HEK293 (cell line): ENCODE data around the gene ZDHHC17.

Source experiments
- CTCF ChIA-PET: fragments of 350-600 bp; formaldehyde crosslinking; extraction: SDS; loops from one replicate; lab custom pipeline; 2021; ENCODE audit warnings: antibody characterized with exemption; lab: Yijun Ruan, JAX
- POLR2A ChIA-PET: fragments of 300-600 bp; formaldehyde crosslinking; extraction: SDS; loops from one replicate; lab custom pipeline; 2020; ENCODE audit warnings: antibody characterized with exemption, inconsistent platforms; lab: Yijun Ruan, JAX
- H3K27ac ChIP-seq: fragments of 200-500 bp; sonication (Bioruptor generic); 2 replicates; pipeline ENCODE4 v1.5.1; 2014; ENCODE audit warnings: low read depth, low read length, control low read depth, inconsistent platforms; ENCODE audit errors: extremely low read depth
- H3K36me3 ChIP-seq, 2 experiments: fragments of 200-500 bp in 1 of 2; sonication (Bioruptor generic) in 1 of 2; 1 replicate in 1 of 2; 2 replicates in 1 of 2; pipeline ENCODE4 v1.5.1; 2014 to 2017; ENCODE audit warnings: inconsistent platforms in 2 of 2, low read length in 2 of 2; ENCODE audit not compliant: control insufficient read depth in 2 of 2, insufficient read depth in 1 of 2
- H3K4me1 ChIP-seq: fragments of 200-500 bp; sonication (Bioruptor generic); 2 replicates; pipeline ENCODE4 v1.5.1; 2014; ENCODE audit warnings: mild to moderate bottlenecking, low read length, inconsistent platforms; ENCODE audit not compliant: control insufficient read depth, insufficient read depth
- H3K4me3 ChIP-seq: 2 replicates; pipeline ENCODE4 v1.5.1; 2011; ENCODE audit warnings: low read depth, mild to moderate bottlenecking, control low read depth, low read length, moderate library complexity
- H3K9me3 ChIP-seq: fragments of 200-500 bp; sonication (Bioruptor generic); 2 replicates; pipeline ENCODE4 v1.5.1; 2014; ENCODE audit warnings: low read depth, low read length, inconsistent platforms; ENCODE audit not compliant: control insufficient read depth, insufficient read depth
- KLF1 ChIP-seq: fragments of 450-650 bp; formaldehyde crosslinking; IDR thresholded peaks from 2 replicates; pipeline ENCODE4 v1.5.1; 2016; ENCODE audit warnings: missing biosample characterization, missing genetic modification characterization
- MEIS1 ChIP-seq: sonication (generic); formaldehyde crosslinking; IDR thresholded peaks from 2 replicates; pipeline ENCODE4 v1.8.1; 2022; ENCODE audit warnings: missing genetic modification reagents, mild to moderate bottlenecking, borderline replicate concordance
- MYNN ChIP-seq: fragments of 450-650 bp; formaldehyde crosslinking; IDR thresholded peaks from 2 replicates; pipeline ENCODE4 v1.5.1; 2016; ENCODE audit warnings: missing biosample characterization, missing genetic modification characterization, borderline replicate concordance
- PRDM1 ChIP-seq: fragments of 450-650 bp; formaldehyde crosslinking; IDR thresholded peaks from 2 replicates; pipeline ENCODE4; 2016; ENCODE audit warnings: missing biosample characterization, missing genetic modification characterization
- SP2 ChIP-seq: fragments of 450-650 bp; formaldehyde crosslinking; IDR thresholded peaks from 2 replicates; pipeline ENCODE4 v1.5.1; 2016; ENCODE audit warnings: missing biosample characterization, missing genetic modification characterization
- ZBTB11 ChIP-seq: fragments of 450-650 bp; formaldehyde crosslinking; conservative IDR thresholded peaks from 2 replicates; pipeline ENCODE4 v1.5.1; 2016; ENCODE audit warnings: low read depth, missing biosample characterization, missing genetic modification characterization
- ZBTB17 ChIP-seq: fragments of 450-650 bp; formaldehyde crosslinking; IDR thresholded peaks from 2 replicates; pipeline ENCODE4 v1.5.1; 2016; ENCODE audit warnings: missing biosample characterization, missing genetic modification characterization
- ZBTB21 ChIP-seq: fragments of 450-650 bp; formaldehyde crosslinking; IDR thresholded peaks from 2 replicates; pipeline ENCODE4 v1.5.1; 2017; ENCODE audit warnings: missing biosample characterization, missing genetic modification characterization
- ZFP3 ChIP-seq: fragments of 450-650 bp; formaldehyde crosslinking; IDR thresholded peaks from 2 replicates; pipeline ENCODE4 v1.5.1; 2016; ENCODE audit warnings: low read depth, missing biosample characterization, missing genetic modification characterization
- ZNF10 ChIP-seq: fragments of 450-650 bp; formaldehyde crosslinking; IDR thresholded peaks from 2 replicates; pipeline ENCODE4 v1.5.1; 2017; ENCODE audit warnings: missing biosample characterization, missing genetic modification characterization
- ZNF140 ChIP-seq: fragments of 450-650 bp; formaldehyde crosslinking; IDR thresholded peaks from 2 replicates; pipeline ENCODE4 v1.5.1; 2016; ENCODE audit warnings: missing biosample characterization, missing genetic modification characterization
- ZNF155 ChIP-seq: fragments of 450-650 bp; formaldehyde crosslinking; IDR thresholded peaks from 2 replicates; pipeline ENCODE4 v1.5.1; 2016; ENCODE audit warnings: missing biosample characterization, missing genetic modification characterization
- ZNF175 ChIP-seq: fragments of 450-650 bp; formaldehyde crosslinking; IDR thresholded peaks from 2 replicates; pipeline ENCODE4 v1.5.1; 2016; ENCODE audit warnings: missing biosample characterization, missing genetic modification characterization
- ZNF18 ChIP-seq: fragments of 450-650 bp; formaldehyde crosslinking; IDR thresholded peaks from 2 replicates; pipeline ENCODE4 v1.5.1; 2016; ENCODE audit warnings: missing biosample characterization, missing genetic modification characterization
- ZNF19 ChIP-seq: fragments of 450-650 bp; formaldehyde crosslinking; IDR thresholded peaks from 2 replicates; pipeline ENCODE4; 2016; ENCODE audit warnings: missing biosample characterization, missing genetic modification characterization, low read depth
- ZNF2 ChIP-seq: fragments of 450-650 bp; formaldehyde crosslinking; IDR thresholded peaks from 2 replicates; pipeline ENCODE4 v1.5.1; 2016; ENCODE audit warnings: missing biosample characterization, missing genetic modification characterization
- ZNF214 ChIP-seq: fragments of 450-650 bp; formaldehyde crosslinking; IDR thresholded peaks from 2 replicates; pipeline ENCODE4 v1.5.1; 2017; ENCODE audit warnings: missing biosample characterization, mild to moderate bottlenecking, missing genetic modification characterization, borderline replicate concordance
- ZNF302 ChIP-seq: fragments of 450-650 bp; formaldehyde crosslinking; IDR thresholded peaks from 2 replicates; pipeline ENCODE4 v1.5.1; 2016; ENCODE audit warnings: missing biosample characterization, missing genetic modification characterization, low read depth
- ZNF341 ChIP-seq: fragments of 450-650 bp; formaldehyde crosslinking; IDR thresholded peaks from 2 replicates; pipeline ENCODE4; 2016; ENCODE audit warnings: low read depth, missing biosample characterization, missing genetic modification characterization
- ZNF354C ChIP-seq: fragments of 450-650 bp; formaldehyde crosslinking; IDR thresholded peaks from 2 replicates; pipeline ENCODE4 v1.5.1; 2016; ENCODE audit warnings: missing biosample characterization, missing genetic modification characterization, low read depth, borderline replicate concordance
- ZNF530 ChIP-seq: fragments of 450-650 bp; formaldehyde crosslinking; IDR thresholded peaks from 2 replicates; pipeline ENCODE4 v1.5.1; 2016; ENCODE audit warnings: low read depth, missing biosample characterization, missing genetic modification characterization
- ZNF600 ChIP-seq: fragments of 450-650 bp; formaldehyde crosslinking; IDR thresholded peaks from 2 replicates; pipeline ENCODE4 v1.5.1; 2016; ENCODE audit warnings: missing biosample characterization, missing genetic modification characterization
- ZNF654 ChIP-seq: fragments of 450-650 bp; formaldehyde crosslinking; IDR thresholded peaks from 2 replicates; pipeline ENCODE4 v1.5.1; 2016; ENCODE audit warnings: low read depth, missing biosample characterization, missing genetic modification characterization
- ZNF776 ChIP-seq: fragments of 450-650 bp; formaldehyde crosslinking; IDR thresholded peaks from 2 replicates; pipeline ENCODE4 v1.5.0; 2017; ENCODE audit warnings: missing biosample characterization, missing genetic modification characterization, borderline replicate concordance
- ZNF791 ChIP-seq: fragments of 450-650 bp; formaldehyde crosslinking; IDR thresholded peaks from 2 replicates; pipeline ENCODE4 v1.5.1; 2016; ENCODE audit warnings: missing biosample characterization, missing genetic modification characterization
- ZNF843 ChIP-seq: fragments of 450-650 bp; formaldehyde crosslinking; IDR thresholded peaks from 2 replicates; pipeline ENCODE4 v1.5.1; 2016; ENCODE audit warnings: missing biosample characterization, missing genetic modification characterization
- TF ChIP-seq, protein P1 (sequence below): fragments of 450-650 bp; formaldehyde crosslinking; IDR thresholded peaks from 2 replicates; pipeline ENCODE4 v1.5.1; 2016; ENCODE audit warnings: missing biosample characterization, missing genetic modification characterization

The ZDHHC17 gene

GRCh38 chr12:76872415-76872814, 108.5 kb downstream of the ZDHHC17 start (continued):
- TF ChIP-seq ZNF354C, result no peak
- no peak for TF ChIP-seq ZNF2 (tag by site-specific recombination)
- no peak for TF ChIP-seq ZNF654 (tag by site-specific recombination)
- no peak for TF ChIP-seq ZNF214 (tag by site-specific recombination)
- TF ChIP-seq ZBTB21 (tag by site-specific recombination), result no peak
- no peak for TF ChIP-seq PRDM1 (tag by site-specific recombination)
- no peak for TF ChIP-seq MYNN (tag by site-specific recombination)
- no peak for TF ChIP-seq ZNF302 (tag by site-specific recombination)
- no peak for TF ChIP-seq ZNF341
- TF ChIP-seq ZNF155 (tag by site-specific recombination), result no peak

DNA sequence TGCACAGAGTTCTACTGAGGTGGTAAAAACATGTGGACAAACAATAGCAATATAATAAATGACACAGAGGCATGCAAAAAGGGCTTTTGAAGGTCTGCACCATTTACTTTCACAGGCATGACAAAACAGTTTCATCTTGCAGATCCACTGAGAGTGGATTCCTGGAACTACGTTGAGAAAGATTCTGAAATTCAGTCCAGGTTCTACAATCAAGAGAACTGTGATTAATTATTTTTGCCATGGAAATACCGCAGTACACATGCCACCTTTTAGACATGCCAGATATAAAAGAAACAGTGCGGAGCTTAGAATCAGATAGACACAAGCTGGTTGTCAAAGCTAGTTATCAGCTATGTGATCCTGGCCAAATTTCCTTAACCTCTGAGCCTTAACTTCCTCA, 110.1 kb downstream of the ZDHHC17 start:
- Histone ChIP-seq H3K4me3 (no peak overlapping the region), H3K9me3 (no peaks in the 10 kb centered on the region), H3K4me1 (peaks cover 26% of the 10 kb centered on the region), H3K36me3 (peaks cover 0 to 5% of the 10 kb centered on the region in 2 experiments; a peak in 1 of 3 replicates), H3K27ac (no peak overlapping the region)
- CTCF ChIA-PET, result interaction anchor here (0.9 to 3.0 kb wide), 2 partner anchors 137 to 984 kb away, joined by 4 to 11 read pairs; no protein-coding TSS in a partner anchor
- POLR2A ChIA-PET, result interaction anchor here (1.0 kb wide), 1 partner anchor 8 kb away, joined by 3 read pairs; no protein-coding TSS in a partner anchor
- TF ChIP-seq ZNF18 (tag by site-specific recombination) (no peak), ZNF19 (no peak), ZNF791 (tag by site-specific recombination) (no peak)

- CTCF ChIA-PET, result interaction anchor here (1.1 to 3.0 kb wide), 2 partner anchors 11 to 136 kb away, joined by 3 to 11 read pairs; no protein-coding TSS in a partner anchor
- POLR2A ChIA-PET, result interaction anchor here (1.0 kb wide), 1 partner anchor 9 kb away, joined by 3 read pairs; no protein-coding TSS in a partner anchor
- Histone ChIP-seq H3K36me3 (peaks cover 0 to 5% of the 10 kb centered on the region in 2 experiments; a peak in 1 of 3 replicates), H3K9me3 (no peaks in the 10 kb centered on the region), H3K4me3 (no peak overlapping the region), H3K4me1 (peaks cover 26% of the 10 kb centered on the region), H3K27ac (no peak overlapping the region)
- TF ChIP-seq ZNF175 (tag by site-specific recombination), result no peak
- TF ChIP-seq KLF1, result no peak
- TF ChIP-seq ZNF530 (tag by site-specific recombination), result no peak
- TF ChIP-seq ZNF600 (tag by site-specific recombination), result peak; percentile 65; the same call in 1 of the 2 replicates
- TF ChIP-seq ZNF10 (tag by site-specific recombination), result no peak
- TF ChIP-seq ZBTB17 (tag by site-specific recombination), result 0 out of 2 replicates have a peak, but pooled peaks have one; percentile 22
- no peak for TF ChIP-seq MEIS1 (CRISPR knock-in tag)
- no peak for TF ChIP-seq ZNF776
- TF ChIP-seq SP2, result no peak
- TF ChIP-seq, protein P1, sequence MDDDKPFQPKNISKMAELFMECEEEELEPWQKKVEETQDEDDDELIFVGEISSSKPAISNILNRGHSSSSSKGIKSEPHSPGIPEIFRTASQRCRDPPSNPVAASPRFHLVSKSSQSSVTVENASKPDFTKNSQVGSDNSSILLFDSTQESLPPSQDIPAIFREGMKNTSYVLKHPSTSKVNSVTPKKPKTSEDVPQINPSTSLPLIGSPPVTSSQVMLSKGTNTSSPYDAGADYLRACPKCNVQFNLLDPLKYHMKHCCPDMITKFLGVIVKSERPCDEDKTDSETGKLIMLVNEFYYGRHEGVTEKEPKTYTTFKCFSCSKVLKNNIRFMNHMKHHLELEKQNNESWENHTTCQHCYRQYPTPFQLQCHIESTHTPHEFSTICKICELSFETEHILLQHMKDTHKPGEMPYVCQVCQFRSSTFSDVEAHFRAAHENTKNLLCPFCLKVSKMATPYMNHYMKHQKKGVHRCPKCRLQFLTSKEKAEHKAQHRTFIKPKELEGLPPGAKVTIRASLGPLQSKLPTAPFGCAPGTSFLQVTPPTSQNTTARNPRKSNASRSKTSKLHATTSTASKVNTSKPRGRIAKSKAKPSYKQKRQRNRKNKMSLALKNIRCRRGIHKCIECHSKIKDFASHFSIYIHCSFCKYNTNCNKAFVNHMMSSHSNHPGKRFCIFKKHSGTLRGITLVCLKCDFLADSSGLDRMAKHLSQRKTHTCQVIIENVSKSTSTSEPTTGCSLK, result no peak
- TF ChIP-seq ZFP3, result no peak
- no peak for TF ChIP-seq ZNF843
- TF ChIP-seq ZNF2 (tag by site-specific recombination), result no peak
- no peak for TF ChIP-seq ZNF140 (tag by site-specific recombination)
- no peak for TF ChIP-seq ZBTB11 (tag by site-specific recombination)
These were observed 110.7 kb downstream of the ZDHHC17 start for GRCh38 chr12:76874491-76875190.
